Measurements from ENCODE around the gene CRABP1.

CRABP1 gene

GRCh38 chr15:78359041-78359808, 19.1 kb downstream of the CRABP1 start:
- H2AFZ ChIP-seq: no peak overlapping the region

GRCh38 chr15:78360367-78360801, 20.2 kb downstream of the CRABP1 start:
- no peak overlapping the region for H3K9ac ChIP-seq
- H3K4me2 ChIP-seq (ENCODE audit: low read length): no peak overlapping the region
- no peaks in the 10 kb centered on the region for H3K36me3 ChIP-seq (ENCODE audit: control insufficient read depth, insufficient read depth, low read length)
- no peaks in the 10 kb centered on the region for H3K79me2 ChIP-seq
- H3K27me3 ChIP-seq (ENCODE audit: control insufficient read depth, insufficient read depth, low read length): no peaks in the 10 kb centered on the region
- no peak overlapping the region for H3K27ac ChIP-seq
- no peak overlapping the region for H3K4me3 ChIP-seq (ENCODE audit: low read depth, low read length)
- no peak for TF ChIP-seq CTCF (IDR thresholded peaks at IDR 0.05)
- no peaks in the 10 kb centered on the region for H3K9me3 ChIP-seq (ENCODE audit: control insufficient read depth, low read length)
- no peaks in the 10 kb centered on the region for H3K4me1 ChIP-seq
- no peak overlapping the region for H2AFZ ChIP-seq

More at GRCh38 chr15:78359041-78359808, 19.1 kb downstream of the CRABP1 start:
- H3K9ac ChIP-seq: no peak overlapping the region
- no peak for TF ChIP-seq CTCF (IDR thresholded peaks at IDR 0.05)
- no peaks in the 10 kb centered on the region for H3K36me3 ChIP-seq (ENCODE audit: control insufficient read depth, insufficient read depth, low read length)
- no peak overlapping the region for H3K4me2 ChIP-seq (ENCODE audit: low read length)
- no peaks in the 10 kb centered on the region for H3K27me3 ChIP-seq (ENCODE audit: control insufficient read depth, insufficient read depth, low read length)
- H3K79me2 ChIP-seq: no peaks in the 10 kb centered on the region
- H3K9me3 ChIP-seq (ENCODE audit: control insufficient read depth, low read length): no peaks in the 10 kb centered on the region
- no peak overlapping the region for H3K27ac ChIP-seq
- H3K4me3 ChIP-seq (ENCODE audit: low read depth, low read length): no peak overlapping the region
- H3K4me1 ChIP-seq: no peaks in the 10 kb centered on the region

- H3K4me2 ChIP-seq (ENCODE audit: low read length): no peak overlapping the region
- H3K4me3 ChIP-seq (ENCODE audit: low read depth, low read length): no peak overlapping the region
- no peak overlapping the region for H3K9ac ChIP-seq
- no peak overlapping the region for H3K27ac ChIP-seq
- no peaks in the 10 kb centered on the region for H3K27me3 ChIP-seq (ENCODE audit: control insufficient read depth, insufficient read depth, low read length)
- H3K36me3 ChIP-seq (ENCODE audit: control insufficient read depth, insufficient read depth, low read length): no peaks in the 10 kb centered on the region
- H3K79me2 ChIP-seq: no peaks in the 10 kb centered on the region
- no peak overlapping the region for H2AFZ ChIP-seq
- no peaks in the 10 kb centered on the region for H3K4me1 ChIP-seq
- no peak for TF ChIP-seq CTCF (IDR thresholded peaks at IDR 0.05)
- no peaks in the 10 kb centered on the region for H3K9me3 ChIP-seq (ENCODE audit: control insufficient read depth, low read length)
Observed at GRCh38 chr15:78360958-78361718, 21.0 kb downstream of the CRABP1 start.

- Histone ChIP-seq H3K4me2 (ENCODE audit: low read length) (no peak overlapping the region), H3K4me3 (ENCODE audit: low read depth, low read length) (no peak overlapping the region), H2AFZ (no peak overlapping the region), H3K36me3 (ENCODE audit: control insufficient read depth, insufficient read depth, low read length) (no peaks in the 10 kb centered on the region), H3K27ac (no peak overlapping the region), H3K4me1 (no peaks in the 10 kb centered on the region), H3K9me3 (ENCODE audit: control insufficient read depth, low read length) (no peaks in the 10 kb centered on the region), H3K9ac (no peak overlapping the region), H3K79me2 (no peaks in the 10 kb centered on the region), H3K27me3 (ENCODE audit: control insufficient read depth, insufficient read depth, low read length) (no peaks in the 10 kb centered on the region)
- no peak for TF ChIP-seq CTCF (IDR thresholded peaks at IDR 0.05)
Observed at GRCh38 chr15:78361771-78362506, 21.8 kb downstream of the CRABP1 start.
